ENCODE measurements around the gene AUTS2. TPM values are rescaled to one million over a fixed set of nuclear protein-coding genes. Genes with fewer than 3 reads are reported as not detected.
A peak's percentile ranks its signal among the peaks of the same experiment; 100 is the strongest.

Gene AUTS2
- total RNA-seq, 4 donors from 2014 or later = 14.9 to 27.2 (median 17.5) TPM

DNA sequence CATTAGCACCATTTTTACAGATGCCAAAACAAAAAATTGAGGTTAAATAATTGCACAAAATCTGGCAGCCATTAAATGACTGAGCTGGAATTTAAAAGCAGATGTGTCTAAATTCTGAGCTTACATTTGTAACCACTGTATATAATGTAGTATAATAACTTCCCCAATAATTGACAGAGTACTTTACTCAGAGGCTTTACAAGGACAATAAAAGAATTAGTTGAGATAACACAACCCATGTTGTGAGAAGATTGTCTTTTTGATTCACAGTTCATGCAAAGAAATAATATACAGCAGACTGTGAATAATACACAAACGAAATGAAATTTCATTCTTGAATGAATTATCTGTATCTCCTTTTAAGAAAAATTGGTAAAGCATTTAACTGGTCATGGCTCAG is 417.1 kb downstream of the AUTS2 start:
- no peaks in the 10 kb centered on the region for H3K27me3 ChIP-seq
- 91 to 93% methylated on average over 1 of the region's 1 CpG for WGBS, 2 donors
- no peaks in the 10 kb centered on the region for H3K9me3 ChIP-seq
- no peaks in the 10 kb centered on the region for H3K36me3 ChIP-seq
- no peak overlapping the region for H3K4me3 ChIP-seq (replicated peaks in 1 of 3)
- intact Hi-C loops (cut with DNase I) = no loop called here
- TF ChIP-seq POLR2A (IDR thresholded peaks at IDR 0.05) = no peak
- TF ChIP-seq, protein P1, sequence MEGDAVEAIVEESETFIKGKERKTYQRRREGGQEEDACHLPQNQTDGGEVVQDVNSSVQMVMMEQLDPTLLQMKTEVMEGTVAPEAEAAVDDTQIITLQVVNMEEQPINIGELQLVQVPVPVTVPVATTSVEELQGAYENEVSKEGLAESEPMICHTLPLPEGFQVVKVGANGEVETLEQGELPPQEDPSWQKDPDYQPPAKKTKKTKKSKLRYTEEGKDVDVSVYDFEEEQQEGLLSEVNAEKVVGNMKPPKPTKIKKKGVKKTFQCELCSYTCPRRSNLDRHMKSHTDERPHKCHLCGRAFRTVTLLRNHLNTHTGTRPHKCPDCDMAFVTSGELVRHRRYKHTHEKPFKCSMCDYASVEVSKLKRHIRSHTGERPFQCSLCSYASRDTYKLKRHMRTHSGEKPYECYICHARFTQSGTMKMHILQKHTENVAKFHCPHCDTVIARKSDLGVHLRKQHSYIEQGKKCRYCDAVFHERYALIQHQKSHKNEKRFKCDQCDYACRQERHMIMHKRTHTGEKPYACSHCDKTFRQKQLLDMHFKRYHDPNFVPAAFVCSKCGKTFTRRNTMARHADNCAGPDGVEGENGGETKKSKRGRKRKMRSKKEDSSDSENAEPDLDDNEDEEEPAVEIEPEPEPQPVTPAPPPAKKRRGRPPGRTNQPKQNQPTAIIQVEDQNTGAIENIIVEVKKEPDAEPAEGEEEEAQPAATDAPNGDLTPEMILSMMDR (IDR thresholded peaks at IDR 0.05) = no peak
- H3K4me1 ChIP-seq = peaks cover 10 to 28% of the 10 kb centered on the region in 2 donors
- no peak overlapping the region for H3K27ac ChIP-seq
- no peak for DNase-seq

DNA sequence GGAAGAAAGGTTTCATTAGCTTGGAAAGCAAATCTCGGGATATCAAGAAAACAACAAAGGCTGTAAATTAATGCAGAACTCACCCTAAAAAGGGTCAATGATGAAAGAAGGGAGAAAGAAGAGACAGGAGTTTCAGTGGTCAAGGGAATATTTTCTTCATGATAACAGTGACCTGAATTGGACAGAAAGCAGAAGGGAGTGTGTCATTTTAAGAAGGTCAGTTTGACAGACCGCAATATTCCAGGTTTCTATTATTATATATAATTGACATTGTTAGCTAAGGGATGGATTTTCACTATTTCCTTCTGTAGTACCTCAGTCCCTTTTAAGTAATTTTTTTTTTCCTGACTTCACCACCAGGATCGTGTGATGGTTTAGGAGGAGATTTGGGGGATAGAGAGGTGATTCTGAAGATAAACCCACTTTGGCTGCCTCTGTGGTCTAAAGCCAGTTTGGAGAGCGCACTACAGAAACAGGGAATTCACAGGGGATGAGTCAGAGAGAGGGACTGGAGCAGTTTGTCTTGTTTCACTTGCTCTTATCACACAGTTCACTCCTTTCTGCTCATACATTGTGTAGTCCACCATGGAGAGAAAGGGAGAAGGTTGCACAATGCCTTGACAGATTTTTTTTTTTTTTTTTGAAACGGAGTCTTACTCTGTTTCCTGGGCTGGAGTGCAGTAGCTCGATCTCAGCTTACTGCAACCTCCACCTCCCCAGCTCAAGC is 417.9 kb downstream of the AUTS2 start:
- Histone ChIP-seq H3K36me3 (no peaks in the 10 kb centered on the region), H3K27me3 (no peaks in the 10 kb centered on the region), H3K9me3 (no peaks in the 10 kb centered on the region), H3K4me1 (peaks cover 10 to 28% of the 10 kb centered on the region in 2 donors), H3K27ac (no peak overlapping the region), H3K4me3 (replicated peaks in 1 of 3) (no peak overlapping the region)
- intact Hi-C loops (cut with DNase I) = no loop called here
- DNase-seq = peak in 1 of 2 donors; percentile 11
- 70 to 76% methylated on average over 6 of the region's 6 CpGs for WGBS, 2 donors
- no peak for TF ChIP-seq POLR2A (IDR thresholded peaks at IDR 0.05)
- TF ChIP-seq, protein P1 (IDR thresholded peaks at IDR 0.05) = no peak

DNA sequence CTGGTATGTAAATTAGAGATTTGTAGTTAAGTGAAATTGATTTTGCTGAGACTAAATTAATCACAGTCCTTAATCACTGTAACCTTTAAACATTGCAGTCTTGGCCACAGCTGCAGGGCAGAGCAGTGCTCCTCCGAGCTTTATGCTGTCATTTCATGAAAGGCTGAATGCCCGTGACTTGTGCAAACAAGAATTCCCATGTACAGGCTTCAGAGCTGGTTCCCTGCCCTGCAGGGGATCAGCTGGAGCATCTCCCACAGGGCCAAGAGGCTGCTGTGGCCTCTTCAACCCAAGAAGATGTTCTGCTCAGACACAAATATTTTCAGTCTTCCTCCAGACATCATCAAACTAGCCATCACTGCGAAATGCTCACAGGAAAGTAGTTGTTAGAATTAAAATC is 419.1 kb downstream of the AUTS2 start:
- no peak for DNase-seq
- Histone ChIP-seq H3K27ac (no peak overlapping the region), H3K36me3 (no peaks in the 10 kb centered on the region), H3K9me3 (no peaks in the 10 kb centered on the region), H3K4me3 (replicated peaks in 1 of 3) (no peak overlapping the region), H3K4me1 (peaks cover 10 to 28% of the 10 kb centered on the region in 2 donors), H3K27me3 (no peaks in the 10 kb centered on the region)
- WGBS, 2 donors = 86 to 90% methylated on average over 3 of the region's 3 CpGs
- TF ChIP-seq, protein P1 (IDR thresholded peaks at IDR 0.05) = no peak
- no peak for TF ChIP-seq POLR2A (IDR thresholded peaks at IDR 0.05)
- intact Hi-C loops (cut with DNase I) = no loop called here

DNA sequence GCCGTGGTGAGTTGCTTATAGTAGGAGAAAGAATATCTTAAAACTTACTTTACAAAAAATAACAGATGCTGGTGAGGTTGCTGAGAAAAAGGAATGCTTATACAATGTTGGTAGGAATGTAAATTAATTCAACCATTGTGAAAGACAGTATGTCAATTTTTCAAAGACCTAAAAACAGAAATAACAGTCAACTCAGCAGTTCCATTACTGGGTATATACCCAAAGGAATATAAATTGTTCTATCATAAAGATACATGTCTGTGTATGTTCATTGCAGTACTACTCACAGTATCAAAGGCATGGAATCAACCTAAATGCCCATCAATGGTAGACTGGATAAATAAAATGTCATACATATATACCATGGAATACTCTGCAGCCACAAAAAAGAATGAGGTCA is 420.4 kb downstream of the AUTS2 start:
- H3K27ac ChIP-seq = no peak overlapping the region
- TF ChIP-seq, protein P1 (IDR thresholded peaks at IDR 0.05) = no peak
- TF ChIP-seq POLR2A (IDR thresholded peaks at IDR 0.05) = no peak
- DNase-seq = no peak
- no peaks in the 10 kb centered on the region for H3K9me3 ChIP-seq
- intact Hi-C loops (cut with DNase I) = no loop called here
- no peak overlapping the region for H3K4me3 ChIP-seq (replicated peaks in 1 of 3)
- H3K27me3 ChIP-seq = no peaks in the 10 kb centered on the region
- WGBS, 2 donors = 95 to 98% methylated on average over 1 of the region's 1 CpG
- no peaks in the 10 kb centered on the region for H3K36me3 ChIP-seq
- peaks cover 10 to 27% of the 10 kb centered on the region in 2 donors for H3K4me1 ChIP-seq

DNA sequence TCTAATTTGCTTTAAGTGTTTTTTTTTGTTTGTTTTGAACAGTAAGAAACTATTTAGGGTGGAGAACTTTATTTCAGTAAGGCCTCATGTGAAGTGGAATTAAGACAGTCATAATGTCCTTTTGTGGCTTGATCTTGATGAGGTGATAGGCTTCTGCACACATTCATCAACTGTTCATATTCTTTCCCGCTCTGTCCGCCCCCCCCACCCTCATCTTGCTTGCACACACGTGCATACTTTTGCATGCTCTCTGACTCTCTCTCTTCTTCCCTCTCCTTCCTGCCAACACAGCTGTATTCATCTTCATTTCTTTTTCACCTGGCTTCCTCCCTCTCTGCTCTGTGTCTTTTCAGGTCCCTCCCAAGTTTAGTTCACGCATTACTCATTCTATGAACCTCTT is 429.6 kb downstream of the AUTS2 start:
- no peaks in the 10 kb centered on the region for H3K9me3 ChIP-seq
- 54% methylated on average over 4 of the region's 4 CpGs for WGBS, 2 donors
- intact Hi-C loops (cut with DNase I) = no loop called here

More for the DNA sequence above, 429.6 kb downstream of the AUTS2 start:
- H3K4me1 ChIP-seq = peaks cover 0 to 9% of the 10 kb centered on the region in 2 donors
- H3K27me3 ChIP-seq = no peaks in the 10 kb centered on the region
- no peak overlapping the region for H3K27ac ChIP-seq
- no peaks in the 10 kb centered on the region for H3K36me3 ChIP-seq
- H3K4me3 ChIP-seq (replicated peaks in 1 of 3) = no peak overlapping the region
- peak in 1 of 2 donors; percentile 15 for DNase-seq
- TF ChIP-seq, protein P1 (IDR thresholded peaks at IDR 0.05) = no peak
- TF ChIP-seq POLR2A (IDR thresholded peaks at IDR 0.05) = no peak

Measured in thyroid gland (tissue), 4 donors.